Loucy (cell line): ENCODE results near the gene RAB6B.

ENCODE experiments used
- CTCF ChIP-seq: fragments of 200-600 bp; sonication (generic); conservative IDR thresholded peaks from 2 replicates; pipeline ENCODE4 v1.5.1; 2014; ENCODE audit warnings: mild to moderate bottlenecking, antibody characterized with exemption, low read length
- EZH2phosphoT487 ChIP-seq: fragments of 200-600 bp; IDR thresholded peaks from 2 replicates; pipeline ENCODE4 v1.6.1; 2018; ENCODE audit warnings: antibody characterized with exemption, mild to moderate bottlenecking, moderate library complexity, borderline replicate concordance

- TF ChIP-seq CTCF, result peak; percentile 48
- no peak for TF ChIP-seq EZH2phosphoT487
Observed at GRCh38 chr3:133821767-133822638, 73.7 kb downstream of the RAB6B start.
